ENCODE measurements around the gene LPCAT2.

LPCAT2 gene

DNA sequence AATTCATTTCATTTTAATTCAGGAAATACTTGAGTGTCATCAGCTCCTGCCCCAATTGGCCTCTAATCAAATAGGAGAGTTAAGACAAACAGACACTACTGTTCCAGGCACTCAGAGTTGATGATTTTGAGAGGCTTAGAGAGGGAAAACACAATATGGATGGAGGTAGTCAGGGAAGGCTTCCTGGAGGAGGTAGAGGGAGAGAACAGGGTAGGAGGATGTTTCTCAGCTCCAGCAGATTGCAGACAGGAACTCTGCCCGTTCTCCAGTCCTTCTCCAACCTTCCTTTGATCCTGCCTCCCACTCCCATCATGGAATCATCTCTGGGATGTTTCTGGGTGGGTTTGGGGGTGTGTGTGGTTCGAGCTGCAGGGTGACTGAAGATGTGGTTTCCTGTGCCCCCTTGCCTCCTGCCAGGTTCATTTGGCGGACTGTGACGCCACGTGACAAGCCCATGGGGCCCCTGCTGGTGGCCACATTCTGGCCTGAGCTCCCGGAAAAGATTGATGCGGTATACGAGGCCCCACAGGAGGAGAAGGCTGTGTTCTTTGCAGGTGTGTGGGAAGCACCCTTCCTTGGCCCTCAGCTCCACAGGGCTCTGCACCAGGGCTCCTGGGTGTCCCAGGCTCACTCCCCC is 12.2 kb upstream of the LPCAT2 start (continued):
- no peak for TF ChIP-seq ARNTL (CRISPR knock-in tag; IDR thresholded peaks at IDR 0.05; ENCODE audit: borderline replicate concordance, low read depth)
- TF ChIP-seq ISL1 (CRISPR knock-in tag; IDR thresholded peaks at IDR 0.05), result no peak

GRCh38 chr16:55497558-55497957 is 11.3 kb upstream of the LPCAT2 start:
- TF ChIP-seq ARNTL (CRISPR knock-in tag; IDR thresholded peaks at IDR 0.05; ENCODE audit: borderline replicate concordance, low read depth), result no peak
- ATAC-seq, result no peak

DNA sequence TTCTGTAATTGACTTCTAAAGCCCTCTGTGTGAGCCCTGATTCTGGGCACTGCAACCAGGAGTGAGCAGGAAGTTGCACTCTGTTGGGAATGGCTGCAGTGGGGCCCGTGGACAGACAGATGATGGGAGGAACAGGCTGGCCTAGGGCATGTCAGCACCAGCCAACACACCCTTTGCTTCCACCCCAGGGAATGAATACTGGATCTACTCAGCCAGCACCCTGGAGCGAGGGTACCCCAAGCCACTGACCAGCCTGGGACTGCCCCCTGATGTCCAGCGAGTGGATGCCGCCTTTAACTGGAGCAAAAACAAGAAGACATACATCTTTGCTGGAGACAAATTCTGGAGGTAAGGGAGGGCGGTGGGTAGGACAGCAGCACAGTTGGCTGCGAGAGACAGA is 10.8 kb upstream of the LPCAT2 start:
- TF ChIP-seq RARB (CRISPR knock-in tag; IDR thresholded peaks at IDR 0.05), result no peak
- TF ChIP-seq CSDC2 (CRISPR knock-in tag; IDR thresholded peaks at IDR 0.05), result no peak
- no peak for TF ChIP-seq OSR1 (CRISPR knock-in tag; IDR thresholded peaks at IDR 0.05)
- no peak for TF ChIP-seq ZFP30 (CRISPR knock-in tag; IDR thresholded peaks at IDR 0.05)
- no peak for TF ChIP-seq ARNTL (CRISPR knock-in tag; IDR thresholded peaks at IDR 0.05; ENCODE audit: borderline replicate concordance, low read depth)
- no peak for TF ChIP-seq TCF4 (CRISPR knock-in tag; IDR thresholded peaks at IDR 0.05; ENCODE audit: borderline replicate concordance)
- no peak for TF ChIP-seq BACH2 (CRISPR knock-in tag; IDR thresholded peaks at IDR 0.05; ENCODE audit: borderline replicate concordance)
- TF ChIP-seq, protein P1, sequence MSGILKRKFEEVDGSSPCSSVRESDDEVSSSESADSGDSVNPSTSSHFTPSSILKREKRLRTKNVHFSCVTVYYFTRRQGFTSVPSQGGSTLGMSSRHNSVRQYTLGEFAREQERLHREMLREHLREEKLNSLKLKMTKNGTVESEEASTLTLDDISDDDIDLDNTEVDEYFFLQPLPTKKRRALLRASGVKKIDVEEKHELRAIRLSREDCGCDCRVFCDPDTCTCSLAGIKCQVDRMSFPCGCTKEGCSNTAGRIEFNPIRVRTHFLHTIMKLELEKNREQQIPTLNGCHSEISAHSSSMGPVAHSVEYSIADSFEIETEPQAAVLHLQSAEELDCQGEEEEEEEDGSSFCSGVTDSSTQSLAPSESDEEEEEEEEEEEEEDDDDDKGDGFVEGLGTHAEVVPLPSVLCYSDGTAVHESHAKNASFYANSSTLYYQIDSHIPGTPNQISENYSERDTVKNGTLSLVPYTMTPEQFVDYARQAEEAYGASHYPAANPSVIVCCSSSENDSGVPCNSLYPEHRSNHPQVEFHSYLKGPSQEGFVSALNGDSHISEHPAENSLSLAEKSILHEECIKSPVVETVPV (CRISPR knock-in tag; IDR thresholded peaks at IDR 0.05), result no peak
- TF ChIP-seq TSHZ2 (CRISPR knock-in tag; IDR thresholded peaks at IDR 0.05), result no peak
- TF ChIP-seq ESRRG (CRISPR knock-in tag; IDR thresholded peaks at IDR 0.05), result no peak
- TF ChIP-seq, protein P2, sequence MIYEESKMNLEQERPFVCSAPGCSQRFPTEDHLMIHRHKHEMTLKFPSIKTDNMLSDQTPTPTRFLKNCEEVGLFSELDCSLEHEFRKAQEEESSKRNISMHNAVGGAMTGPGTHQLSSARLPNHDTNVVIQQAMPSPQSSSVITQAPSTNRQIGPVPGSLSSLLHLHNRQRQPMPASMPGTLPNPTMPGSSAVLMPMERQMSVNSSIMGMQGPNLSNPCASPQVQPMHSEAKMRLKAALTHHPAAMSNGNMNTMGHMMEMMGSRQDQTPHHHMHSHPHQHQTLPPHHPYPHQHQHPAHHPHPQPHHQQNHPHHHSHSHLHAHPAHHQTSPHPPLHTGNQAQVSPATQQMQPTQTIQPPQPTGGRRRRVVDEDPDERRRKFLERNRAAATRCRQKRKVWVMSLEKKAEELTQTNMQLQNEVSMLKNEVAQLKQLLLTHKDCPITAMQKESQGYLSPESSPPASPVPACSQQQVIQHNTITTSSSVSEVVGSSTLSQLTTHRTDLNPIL (CRISPR knock-in tag; IDR thresholded peaks at IDR 0.05; ENCODE audit: low read depth), result no peak
- TF ChIP-seq POU6F1 (CRISPR knock-in tag; IDR thresholded peaks at IDR 0.05; ENCODE audit: borderline replicate concordance, low read depth), result no peak
- no peak for TF ChIP-seq ZNF565 (CRISPR knock-in tag; conservative IDR thresholded peaks at IDR 0.05; ENCODE audit: low read depth)
- no peak for TF ChIP-seq ZC3H10 (CRISPR knock-in tag; IDR thresholded peaks at IDR 0.05)
- no peak for TF ChIP-seq ISL1 (CRISPR knock-in tag; IDR thresholded peaks at IDR 0.05)
- no peak for TF ChIP-seq ZNF8 (CRISPR knock-in tag; IDR thresholded peaks at IDR 0.05)
- no peak for TF ChIP-seq GLIS3 (CRISPR knock-in tag; IDR thresholded peaks at IDR 0.05)
- no peak for ATAC-seq

GRCh38 chr16:55499281-55499680 is 9.6 kb upstream of the LPCAT2 start:
- ATAC-seq, result no peak
- no peak for TF ChIP-seq ZFP3 (CRISPR knock-in tag; IDR thresholded peaks at IDR 0.05)
- no peak for TF ChIP-seq BACH2 (CRISPR knock-in tag; IDR thresholded peaks at IDR 0.05; ENCODE audit: borderline replicate concordance)
- no peak for TF ChIP-seq RARB (CRISPR knock-in tag; IDR thresholded peaks at IDR 0.05)
- TF ChIP-seq, protein P1 (CRISPR knock-in tag; IDR thresholded peaks at IDR 0.05), result no peak
- TF ChIP-seq ZC3H10 (CRISPR knock-in tag; IDR thresholded peaks at IDR 0.05), result no peak
